Kidney (tissue), 14 donors: ENCODE measurements around the gene RAD51B. TPM values are rescaled to one million over a fixed set of nuclear protein-coding genes. Genes with fewer than 3 reads are reported as not detected.

Experiments used
- DNase-seq, 5 donors: peaks; one replicate each; pipeline ENCODE4 v3.0.0-alpha.2; 2013 to 2020
- FAIRE-seq: peaks from 2 replicates; lab custom pipeline; 2012; peaks lifted over from hg19 to GRCh38; lab: Jason Lieb, UNC
- H3K27ac ChIP-seq, 2 donors: one replicate each; pipeline ENCODE4 v1.7.0; 2013; ENCODE audit warnings: low read depth in 2 of 2, low read length in 2 of 2, inconsistent platforms in 1 of 2
- H3K27me3 ChIP-seq: one replicate; pipeline ENCODE4 v1.7.1; 2013; ENCODE audit warnings: low read length, inconsistent platforms; ENCODE audit not compliant: control insufficient read depth, insufficient read depth
- H3K36me3 ChIP-seq, 3 donors: one replicate each; pipeline versions ENCODE4 v1.7.0 to v1.7.1; 2013; ENCODE audit warnings: low read length in 3 of 3, control low read depth in 1 of 3, inconsistent platforms in 1 of 3; ENCODE audit not compliant: insufficient read depth in 3 of 3, control insufficient read depth in 2 of 3
- H3K4me1 ChIP-seq, 3 donors: one replicate each; pipeline versions ENCODE4 v1.7.0 to v1.7.1; 2013; ENCODE audit warnings: low read length in 3 of 3, inconsistent platforms in 1 of 3, low read depth in 1 of 3; ENCODE audit not compliant: control insufficient read depth in 2 of 3, insufficient read depth in 2 of 3
- H3K4me3 ChIP-seq, 3 donors: one replicate each; pipeline versions ENCODE4 v1.7.0 to v1.8.1; 2013; ENCODE audit warnings: low read length in 3 of 3, control low read depth in 1 of 3, inconsistent platforms in 1 of 3
- H3K9ac ChIP-seq, 3 donors: one replicate each; pipeline versions ENCODE4 v1.7.0 to v1.7.1; 2013; ENCODE audit warnings: low read length in 3 of 3, control low read depth in 1 of 3, inconsistent platforms in 1 of 3
- H3K9me3 ChIP-seq, 3 donors: one replicate each; pipeline versions ENCODE4 v1.7.0 to v1.7.1; 2013; ENCODE audit warnings: low read length in 3 of 3, control low read depth in 1 of 3, inconsistent platforms in 1 of 3; ENCODE audit not compliant: control insufficient read depth in 2 of 3, insufficient read depth in 1 of 3
- intact Hi-C: fragments of 100-400 bp; cut with DNase I; formaldehyde crosslinking; loops from one replicate; pipeline ENCODE4 v1.11.1; 2022
- polyA plus RNA-seq: library from polyadenylated mRNA; stranded (reverse); fragments of 350-450 nt; fragmentation: Illumina TruSeq; extraction: RNeasy Lipid Tissue Mini Kit (QIAGEN cat#74804); gene quantifications from one replicate; pipeline ENCODE4 v1.2.3, GENCODE V29; 2014; ENCODE audit warnings: low read depth, low replicate concordance; ENCODE audit not compliant: insufficient read depth
- total RNA-seq: library from RNA; stranded (reverse); fragmentation: NEBNext Ultra II Directional; extraction: Animal tissue kit (Norgen Biotek cat#: 25700); gene quantifications from one replicate; pipeline ENCODE4 v1.2.1, GENCODE V29; 2021
- TF ChIP-seq, protein P1 (sequence below): IDR thresholded peaks from 3 replicates; pipeline ENCODE4 v1.5.1; 2012; ENCODE audit warnings: mild to moderate bottlenecking, moderate library complexity, borderline replicate concordance; ENCODE audit not compliant: insufficient read depth; ENCODE audit errors: extremely low read depth
- donor health status: control.
- donor health status: control.
- donor health status: control.
- donor health status: control.
- donor health status: control.
- donor health status: DM: yes; HTN: yes; CAD: no.
- donor health status: Normal renal cell carcinoma (clear cell type).

The RAD51B gene
- total and polyA plus RNA-seq, 2 donors from 2014 or later = 6.9 to 18.0 TPM

DNA sequence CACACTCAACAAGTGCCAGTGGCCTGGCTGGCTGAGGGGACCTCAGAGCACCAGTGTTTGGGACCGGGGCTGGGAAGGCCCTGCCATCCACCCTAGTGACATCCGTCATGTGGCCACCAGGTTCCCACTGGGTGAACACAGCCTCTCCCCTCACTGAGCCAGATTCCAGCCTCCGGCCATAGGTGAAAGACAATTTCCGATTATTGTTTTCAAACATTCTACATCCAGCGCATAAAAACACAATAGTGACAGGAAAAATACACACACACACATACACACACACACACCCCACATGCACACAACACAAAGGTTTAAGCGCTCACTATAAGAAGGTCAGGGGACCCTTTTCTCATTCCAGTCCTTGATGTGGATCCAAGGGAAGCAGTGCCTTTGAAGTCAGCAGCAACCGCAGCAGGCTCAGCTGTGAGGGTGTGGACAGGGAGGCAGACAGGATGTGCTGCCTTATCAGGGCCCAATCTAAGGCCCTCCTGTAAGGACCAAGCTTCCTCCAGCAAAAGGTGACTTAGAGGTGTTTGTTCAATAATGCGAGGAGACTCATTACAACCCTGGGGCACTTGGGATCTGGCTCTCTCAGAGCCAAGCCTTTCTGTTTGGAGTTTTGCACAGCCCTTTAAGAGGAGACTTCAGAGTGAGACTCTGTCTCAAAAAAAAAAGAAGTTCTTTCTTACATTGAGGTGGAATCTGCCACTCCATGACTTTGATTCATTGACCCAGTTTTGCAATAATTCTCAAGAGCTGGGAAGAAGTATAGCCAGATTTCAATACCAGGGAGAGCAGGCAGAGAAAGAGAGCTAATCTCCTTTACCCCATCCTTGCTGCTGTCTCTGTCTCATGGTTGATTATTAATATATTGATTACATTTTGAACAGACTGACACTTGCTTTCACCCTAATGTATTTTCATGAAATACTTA lies 745.5 kb downstream of the RAD51B start:
- peaks cover 19 to 32% (median 21%) of the 10 kb centered on the region in 3 donors for H3K4me1 ChIP-seq
- DNase-seq (peak in 2 of 5 donors; percentile 40 to 71), FAIRE-seq (no peak)
- TF ChIP-seq, protein P1, sequence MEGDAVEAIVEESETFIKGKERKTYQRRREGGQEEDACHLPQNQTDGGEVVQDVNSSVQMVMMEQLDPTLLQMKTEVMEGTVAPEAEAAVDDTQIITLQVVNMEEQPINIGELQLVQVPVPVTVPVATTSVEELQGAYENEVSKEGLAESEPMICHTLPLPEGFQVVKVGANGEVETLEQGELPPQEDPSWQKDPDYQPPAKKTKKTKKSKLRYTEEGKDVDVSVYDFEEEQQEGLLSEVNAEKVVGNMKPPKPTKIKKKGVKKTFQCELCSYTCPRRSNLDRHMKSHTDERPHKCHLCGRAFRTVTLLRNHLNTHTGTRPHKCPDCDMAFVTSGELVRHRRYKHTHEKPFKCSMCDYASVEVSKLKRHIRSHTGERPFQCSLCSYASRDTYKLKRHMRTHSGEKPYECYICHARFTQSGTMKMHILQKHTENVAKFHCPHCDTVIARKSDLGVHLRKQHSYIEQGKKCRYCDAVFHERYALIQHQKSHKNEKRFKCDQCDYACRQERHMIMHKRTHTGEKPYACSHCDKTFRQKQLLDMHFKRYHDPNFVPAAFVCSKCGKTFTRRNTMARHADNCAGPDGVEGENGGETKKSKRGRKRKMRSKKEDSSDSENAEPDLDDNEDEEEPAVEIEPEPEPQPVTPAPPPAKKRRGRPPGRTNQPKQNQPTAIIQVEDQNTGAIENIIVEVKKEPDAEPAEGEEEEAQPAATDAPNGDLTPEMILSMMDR = no peak
- peak overlapping the region in 1 of 3 donors; percentile 35 for H3K9ac ChIP-seq
- H3K27me3 ChIP-seq = no peaks in the 10 kb centered on the region
- no peaks in the 10 kb centered on the region for H3K36me3 ChIP-seq
- H3K27ac ChIP-seq = peak overlapping the region; percentile 37 to 45
- no peak overlapping the region for H3K4me3 ChIP-seq
- intact Hi-C loops = no loop called here
- no peaks in the 10 kb centered on the region for H3K9me3 ChIP-seq

DNA sequence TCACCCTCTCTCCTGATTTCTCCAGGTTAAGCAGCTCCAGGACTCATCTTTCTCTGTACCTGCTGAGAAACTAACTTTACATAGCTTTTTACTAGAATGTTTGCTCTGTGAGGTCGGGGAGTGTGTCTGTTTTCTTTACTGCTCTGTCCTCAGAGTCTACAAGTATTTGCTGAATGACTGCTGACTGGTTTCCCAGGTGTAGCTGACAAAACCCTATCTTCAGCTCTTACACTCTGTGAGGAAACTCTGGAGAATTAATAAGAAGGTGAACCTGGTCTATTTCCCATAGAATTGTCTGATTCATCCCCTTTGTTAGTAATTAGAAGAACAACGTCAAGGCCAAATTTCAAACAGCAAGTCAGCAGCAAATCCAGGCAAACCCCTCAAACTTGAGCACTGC lies 746.5 kb downstream of the RAD51B start:
- no peak overlapping the region for H3K9ac ChIP-seq
- H3K27ac ChIP-seq = no peak overlapping the region
- no peaks in the 10 kb centered on the region for H3K27me3 ChIP-seq
- TF ChIP-seq, protein P1 = no peak
- intact Hi-C loops = no loop called here
- FAIRE-seq (no peak), DNase-seq (no peak)
- no peaks in the 10 kb centered on the region for H3K36me3 ChIP-seq
- no peak overlapping the region for H3K4me3 ChIP-seq
- H3K4me1 ChIP-seq = peaks cover 19 to 32% (median 21%) of the 10 kb centered on the region in 3 donors
- no peaks in the 10 kb centered on the region for H3K9me3 ChIP-seq

DNA sequence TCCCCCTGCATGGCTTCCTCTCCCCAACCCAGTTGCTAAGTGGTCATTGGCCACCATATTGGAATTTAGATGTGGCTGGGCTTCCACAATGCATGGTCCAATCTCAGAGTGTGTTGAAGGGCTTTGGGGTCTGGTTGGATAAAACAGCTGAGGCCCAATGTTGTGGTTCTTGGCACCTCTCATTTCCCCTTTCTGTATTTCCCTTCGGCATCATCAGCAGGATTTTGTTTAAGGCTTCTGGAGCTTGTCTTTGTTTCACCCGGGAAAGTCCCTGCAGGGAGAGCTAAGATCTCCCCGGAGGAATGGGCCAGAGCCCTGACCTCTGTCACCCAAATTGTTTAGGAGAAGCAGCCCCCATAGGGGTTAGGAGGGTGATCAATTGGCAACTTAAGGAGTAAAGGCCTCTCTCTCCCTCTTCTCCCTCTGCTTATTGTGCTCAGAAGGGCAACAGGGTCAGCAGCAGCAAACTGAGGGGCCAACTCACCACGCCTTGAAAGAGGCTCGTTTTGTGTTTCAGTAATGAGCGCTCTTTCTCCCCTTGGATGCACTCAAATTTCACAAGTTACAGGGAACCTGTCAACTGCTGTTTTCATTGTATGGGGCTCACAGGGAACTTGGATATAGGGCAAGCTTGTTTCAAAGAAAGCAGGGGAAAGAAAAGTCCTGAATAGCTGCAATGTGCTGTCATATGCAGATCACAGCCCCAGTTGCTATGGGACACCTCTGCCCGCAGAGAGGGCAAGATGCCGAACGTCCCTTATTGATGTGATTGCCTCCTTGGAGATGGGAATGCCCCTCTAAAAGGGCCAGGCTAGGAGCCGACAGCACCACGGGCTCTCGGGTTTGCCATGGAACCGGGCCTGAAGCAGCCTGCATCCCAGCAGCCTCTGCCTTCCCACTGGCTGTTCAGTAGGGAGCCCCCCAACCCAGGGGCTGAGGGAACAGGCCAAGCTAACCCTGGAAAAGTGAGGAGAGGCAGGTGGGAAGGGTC lies 749.6 kb downstream of the RAD51B start:
- H3K27ac ChIP-seq = peak overlapping the region; percentile 64 to 82
- DNase-seq = no peak
- peak overlapping the region in 1 of 3 donors; percentile 28 for H3K9ac ChIP-seq
- H3K4me1 ChIP-seq = peaks cover 8 to 14% (median 12%) of the 10 kb centered on the region in 3 donors
- no peaks in the 10 kb centered on the region for H3K9me3 ChIP-seq
- H3K4me3 ChIP-seq = no peak overlapping the region
- intact Hi-C loops = no loop called here
- FAIRE-seq = no peak
- no peaks in the 10 kb centered on the region for H3K27me3 ChIP-seq
- TF ChIP-seq, protein P1 = no peak
- H3K36me3 ChIP-seq = no peaks in the 10 kb centered on the region
